Skeletal muscle cell (primary cell): Measurements from ENCODE around the gene PDS5B.

Source experiments
- DNase-seq: peaks from one replicate; pipeline ENCODE4 v3.0.0-alpha.2; 2010; ENCODE audit warnings: low read depth
- H3K4me3 ChIP-seq: 2 replicates; pipeline ENCODE4 v1.5.1; 2011; ENCODE audit warnings: low read depth, mild to moderate bottlenecking, control low read depth, low read length, moderate library complexity

Gene PDS5B

GRCh38 chr13:32638739-32639138 lies 52.5 kb downstream of the PDS5B start:
- DNase-seq, result no peak
- no peak overlapping the region for H3K4me3 ChIP-seq

- peak; percentile 26 for DNase-seq
- no peak overlapping the region for H3K4me3 ChIP-seq
These were observed 53.4 kb downstream of the PDS5B start for GRCh38 chr13:32639502-32640105.

GRCh38 chr13:32642316-32642715 lies 56.1 kb downstream of the PDS5B start:
- DNase-seq, result no peak
- H3K4me3 ChIP-seq, result no peak overlapping the region

DNA sequence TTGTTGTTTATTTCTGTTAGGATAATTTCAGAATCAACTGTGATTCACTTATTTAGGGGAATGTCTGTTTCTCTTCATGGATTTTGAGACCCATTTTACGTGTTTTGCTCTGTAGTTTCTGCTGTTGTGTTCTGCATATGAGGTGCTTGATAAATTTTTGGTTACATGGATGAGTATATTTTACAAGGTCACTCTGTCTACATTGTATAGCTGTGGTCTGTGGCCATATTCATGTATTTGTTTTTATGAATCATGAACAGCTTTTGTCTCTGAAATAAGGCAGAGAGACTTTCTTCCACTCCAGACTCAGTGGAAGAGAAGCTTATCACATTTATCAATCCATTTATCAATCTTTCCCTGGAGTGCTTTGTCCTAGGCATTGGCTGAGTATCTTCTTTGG lies 56.6 kb downstream of the PDS5B start:
- DNase-seq, result no peak
- H3K4me3 ChIP-seq, result no peak overlapping the region

DNA sequence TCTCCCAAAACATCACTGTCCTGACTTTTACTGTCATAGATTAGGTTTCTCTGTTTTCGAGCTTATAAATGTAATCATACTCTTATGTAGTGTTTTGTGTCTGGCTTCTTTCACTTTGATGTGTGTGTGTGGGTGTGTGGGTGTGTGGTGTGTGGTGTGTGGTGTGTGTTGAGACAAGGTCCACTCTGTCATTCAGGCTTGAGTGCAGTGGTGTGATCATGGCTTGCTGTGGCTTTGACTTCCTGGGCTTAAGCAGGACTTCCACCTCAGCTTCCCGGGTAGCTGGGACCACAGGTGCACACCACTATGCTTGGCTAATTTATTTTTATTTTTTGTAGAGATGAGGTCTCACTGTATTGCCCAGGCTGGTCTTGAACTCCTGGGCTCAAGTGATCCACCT lies 59.6 kb downstream of the PDS5B start:
- DNase-seq, result no peak
- H3K4me3 ChIP-seq, result no peak overlapping the region

DNA sequence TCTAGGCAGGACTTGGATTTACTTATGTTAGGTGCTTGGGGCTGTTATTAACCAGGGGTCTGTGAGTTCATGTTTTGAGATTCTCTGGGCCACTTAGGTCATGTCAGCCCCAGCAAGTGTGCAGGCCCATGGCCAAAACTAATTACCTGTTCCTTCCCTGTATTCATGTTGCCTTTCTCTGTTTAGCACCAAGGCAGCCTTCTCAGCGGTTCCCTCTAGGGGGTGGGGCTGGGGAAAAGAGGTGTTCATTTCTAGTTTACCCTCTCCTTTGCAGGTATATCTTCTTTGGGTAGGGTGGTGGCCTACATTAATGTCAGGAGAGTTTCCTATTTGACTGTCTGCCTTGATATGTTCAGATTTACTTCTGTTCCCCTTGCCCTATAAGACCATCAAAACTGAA lies 61.7 kb downstream of the PDS5B start:
- no peak for DNase-seq

GRCh38 chr13:32650705-32651311 lies 64.6 kb downstream of the PDS5B start:
- peak; percentile 51 for DNase-seq
- H3K4me3 ChIP-seq, result no peak overlapping the region

More for the DNA sequence above, 61.7 kb downstream of the PDS5B start:
- no peak overlapping the region for H3K4me3 ChIP-seq

DNA sequence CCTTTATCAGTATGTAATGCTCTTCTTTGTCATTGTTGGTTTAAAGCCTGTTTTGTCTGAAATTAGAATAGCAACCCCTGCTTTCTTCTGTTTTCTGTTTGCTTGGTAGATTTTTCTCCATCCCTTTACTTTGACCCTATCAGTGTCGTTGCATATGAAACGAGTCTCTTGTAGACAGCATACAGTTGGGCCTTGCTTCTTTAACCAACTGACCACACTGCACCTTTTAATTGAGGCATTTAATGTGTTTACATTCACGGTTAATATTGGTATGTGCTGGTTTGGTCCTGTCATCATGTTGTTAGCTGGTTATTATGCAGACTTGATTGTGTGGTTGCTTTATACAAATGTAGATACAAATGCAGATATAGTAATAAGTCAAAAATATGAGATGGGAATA lies 71.1 kb downstream of the PDS5B start:
- DNase-seq, result no peak

DNA sequence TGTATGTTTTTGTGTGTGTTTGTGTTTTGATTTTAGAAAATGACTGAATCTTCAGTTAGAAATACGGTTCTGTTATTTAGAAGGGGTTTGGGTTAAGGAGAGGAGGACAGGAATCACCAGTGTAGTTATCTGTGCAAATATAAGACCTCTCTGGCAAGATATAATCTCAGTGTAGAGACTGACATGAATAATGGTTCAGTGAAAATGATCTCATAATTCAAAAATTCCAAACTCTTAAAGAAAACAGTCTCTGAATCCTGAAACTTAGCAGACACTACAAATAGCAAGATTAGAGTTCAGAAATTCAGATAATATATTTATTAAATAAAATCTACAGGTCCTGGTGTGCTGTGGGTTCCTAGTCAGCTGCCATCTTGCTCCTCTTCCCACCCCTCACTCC lies 73.5 kb downstream of the PDS5B start:
- H3K4me3 ChIP-seq, result no peak overlapping the region
- no peak for DNase-seq

More for the DNA sequence above, 71.1 kb downstream of the PDS5B start:
- no peak overlapping the region for H3K4me3 ChIP-seq

DNA sequence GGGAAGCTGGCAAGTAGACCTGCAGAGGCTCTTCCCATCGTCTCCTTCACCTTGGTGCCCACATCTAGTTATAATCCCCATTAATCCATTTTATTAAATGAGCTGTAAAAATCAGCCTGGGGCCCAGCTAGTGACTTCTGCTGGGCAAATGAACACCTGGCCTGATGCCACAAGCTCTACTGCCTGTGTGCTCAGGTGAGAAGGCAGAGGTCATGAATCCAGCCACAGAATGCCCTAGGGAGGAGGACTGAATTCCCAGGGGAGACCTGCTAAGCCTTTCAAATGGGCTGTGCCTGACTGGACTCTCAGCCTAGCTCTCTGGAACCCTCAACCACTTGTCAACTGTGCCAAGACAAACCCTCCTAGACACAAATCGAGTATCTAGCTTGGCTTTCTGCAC lies 74.0 kb downstream of the PDS5B start:
- DNase-seq, result no peak

DNA sequence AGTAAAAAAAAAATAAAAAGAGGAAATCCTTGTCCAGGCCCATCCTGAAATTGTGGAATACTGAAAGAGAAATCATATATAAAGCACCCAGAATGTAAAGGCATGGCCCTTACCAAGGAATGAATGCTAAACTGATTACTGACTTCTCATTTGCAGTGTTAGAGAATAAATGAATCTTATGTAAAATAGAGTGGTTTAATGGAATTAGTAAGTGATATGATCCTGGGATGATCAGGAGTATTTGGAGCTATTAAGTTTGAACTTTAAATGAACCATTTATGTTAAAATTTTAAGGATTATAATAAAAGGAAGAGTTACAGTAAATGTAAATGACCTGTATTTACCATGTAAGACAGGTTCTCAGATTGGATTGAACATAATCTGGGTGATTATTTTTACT lies 75.4 kb downstream of the PDS5B start:
- DNase-seq, result no peak
- no peak overlapping the region for H3K4me3 ChIP-seq

More for the DNA sequence above, 74.0 kb downstream of the PDS5B start:
- no peak overlapping the region for H3K4me3 ChIP-seq

DNA sequence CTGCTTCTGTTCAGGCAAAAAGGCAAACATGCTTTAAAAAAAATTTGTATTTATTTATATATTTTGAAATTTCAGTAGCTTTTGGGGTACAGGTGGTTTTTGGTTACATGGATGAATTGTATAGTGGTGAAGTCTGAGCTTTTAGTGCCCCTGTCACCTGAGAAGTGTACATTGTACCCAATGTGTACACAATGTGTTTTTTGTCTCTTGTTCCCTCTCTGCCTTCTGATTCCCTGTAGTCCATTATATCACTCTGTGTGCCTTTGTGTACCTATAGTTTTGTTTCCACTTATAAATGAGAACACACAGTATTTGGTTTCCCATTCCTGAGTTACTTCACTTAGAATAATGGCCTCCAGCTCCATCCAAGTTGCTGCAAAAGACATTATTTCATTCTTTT lies 77.4 kb downstream of the PDS5B start:
- H3K4me3 ChIP-seq, result no peak overlapping the region
- DNase-seq, result no peak

DNA sequence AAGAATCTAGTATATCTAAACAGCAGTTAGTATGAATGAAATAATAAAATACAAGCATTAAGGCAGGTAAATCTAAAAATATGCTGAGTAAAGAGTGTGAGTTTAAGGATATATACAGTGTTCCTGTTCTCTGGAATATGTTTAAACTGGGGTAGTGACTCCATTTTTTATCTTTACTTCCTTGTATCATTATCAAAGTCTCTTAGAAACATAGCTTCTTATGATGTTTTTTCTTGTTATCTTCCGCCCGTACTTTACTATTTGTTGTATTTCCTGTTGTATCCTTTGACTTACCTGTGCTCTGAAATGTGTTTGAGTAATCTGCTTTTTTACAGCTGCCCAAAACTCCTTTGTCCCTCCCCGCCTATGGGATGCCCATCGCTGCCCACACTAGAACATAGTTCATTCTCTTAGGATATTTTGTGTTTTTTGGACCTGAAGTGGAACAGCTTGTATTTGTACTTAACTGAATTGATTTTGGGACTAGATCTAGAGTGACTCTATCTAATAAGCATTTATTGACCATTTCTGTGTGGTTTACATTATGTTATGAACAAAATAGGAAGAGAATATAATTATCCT lies 80.8 kb downstream of the PDS5B start:
- DNase-seq, result no peak
- no peak overlapping the region for H3K4me3 ChIP-seq

GRCh38 chr13:32669030-32669646 lies 82.9 kb downstream of the PDS5B start:
- H3K4me3 ChIP-seq, result no peak overlapping the region
- DNase-seq, result no peak

DNA sequence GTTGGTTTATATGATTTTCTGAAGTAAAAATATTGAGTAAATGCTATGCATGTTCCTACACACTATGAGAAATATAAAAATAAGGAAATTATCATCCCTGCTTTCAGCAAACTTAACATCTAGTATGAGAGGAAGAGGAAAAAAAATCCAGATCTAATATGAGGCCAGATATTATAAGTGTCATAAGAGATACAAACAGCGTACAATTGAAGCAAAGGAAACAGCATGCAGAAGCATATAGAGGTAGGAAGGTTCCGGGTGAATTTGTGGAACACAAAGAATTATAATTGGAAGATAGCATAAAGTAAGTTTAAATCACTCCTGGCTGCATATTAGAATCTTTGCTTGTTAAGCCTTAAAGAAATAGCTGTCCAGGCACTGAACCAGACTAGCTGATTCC lies 88.3 kb downstream of the PDS5B start:
- no peak for DNase-seq
- H3K4me3 ChIP-seq, result no peak overlapping the region

- no peak for DNase-seq
- no peak overlapping the region for H3K4me3 ChIP-seq
These were observed 90.0 kb downstream of the PDS5B start for GRCh38 chr13:32676242-32676641.

- no peak for DNase-seq
- no peak overlapping the region for H3K4me3 ChIP-seq
These were observed 95.9 kb downstream of the PDS5B start for GRCh38 chr13:32682130-32682529.

DNA sequence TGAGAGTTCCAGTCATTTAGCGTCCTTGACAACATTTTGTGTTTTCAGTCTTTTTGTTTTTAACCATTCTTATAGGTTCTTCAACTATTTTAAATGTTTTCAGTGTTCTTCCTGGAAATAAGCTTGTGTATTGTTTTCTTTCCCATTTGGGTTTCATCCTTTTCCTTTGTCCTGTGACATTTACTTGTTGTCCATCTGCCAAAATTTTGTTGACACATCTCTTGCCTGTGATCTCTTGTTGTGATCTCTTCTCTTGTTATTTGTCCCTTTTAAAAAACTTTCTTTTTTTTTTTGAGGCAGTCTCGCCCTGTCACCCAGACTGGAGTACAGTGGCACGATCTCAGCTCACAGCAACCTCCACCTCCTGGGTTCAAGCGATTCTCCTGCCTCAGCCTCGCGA lies 96.5 kb downstream of the PDS5B start:
- DNase-seq, result no peak
- no peak overlapping the region for H3K4me3 ChIP-seq

DNA sequence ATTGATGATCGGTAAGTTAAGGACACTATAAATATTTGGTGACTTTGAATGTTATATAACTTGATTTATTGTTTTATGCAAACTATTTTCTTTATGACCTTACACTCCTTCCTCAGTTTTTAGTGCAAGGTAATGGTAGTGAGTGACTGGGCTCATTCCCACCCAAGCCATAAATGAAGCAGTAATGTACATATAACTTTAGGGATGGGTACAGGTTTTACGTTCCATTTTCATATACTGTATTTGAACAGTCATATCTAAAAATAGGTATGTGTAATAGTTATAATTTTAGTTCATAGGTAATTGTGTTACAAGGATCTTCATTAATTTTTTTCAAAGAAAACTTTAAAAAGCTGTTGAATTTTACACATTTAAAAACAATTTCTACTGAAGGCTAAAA lies 101.0 kb downstream of the PDS5B start:
- no peak overlapping the region for H3K4me3 ChIP-seq
- DNase-seq, result no peak

DNA sequence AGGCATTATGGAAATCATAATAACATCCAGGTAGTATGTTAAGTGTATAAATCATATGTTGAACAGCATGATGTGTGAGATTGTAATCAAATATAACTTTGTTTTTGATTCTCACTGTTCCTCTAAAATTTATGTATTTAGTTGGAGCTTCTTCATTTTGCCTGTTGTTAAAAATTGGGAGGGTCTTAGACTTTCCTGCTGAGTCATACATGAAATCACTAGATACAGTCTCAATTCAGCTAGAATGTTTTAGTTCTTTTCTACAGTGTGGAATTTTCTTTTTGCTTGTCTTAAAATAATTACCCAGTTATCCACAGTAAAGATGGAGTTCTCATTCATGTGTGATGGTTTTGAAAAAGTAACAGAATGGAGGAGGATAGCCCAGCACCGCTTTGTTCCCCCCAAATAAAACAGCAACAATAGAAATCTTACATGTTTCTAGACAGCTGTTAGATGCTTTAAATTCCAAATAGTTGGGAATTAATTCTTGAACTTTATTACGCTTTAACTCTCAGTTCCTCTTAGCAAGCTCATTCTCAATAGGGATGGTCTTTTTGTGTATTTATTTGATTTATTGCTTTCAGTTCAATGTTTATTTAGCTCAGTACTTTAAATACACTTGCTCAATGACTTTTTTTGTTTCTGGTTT lies 109.5 kb downstream of the PDS5B start:
- no peak overlapping the region for H3K4me3 ChIP-seq
- no peak for DNase-seq
